Hematopoietic multipotent progenitor cell treated with erythropoietin and hydrocortisone succinate and interleukin-3 and kit ligand, for 8 days (in vitro differentiated cells): ENCODE measurements around the gene GET4.

Experiments used
- DNase-seq: peaks from one replicate; pipeline ENCODE4 v3.0.0-alpha.2; 2015

GET4 gene

GRCh38 chr7:900331-901040, 24.1 kb downstream of the GET4 start:
- no peak for DNase-seq

- DNase-seq, result no peak
Observed at GRCh38 chr7:901041-901387, 24.7 kb downstream of the GET4 start.

- DNase-seq, result peak; percentile 92
Observed at GRCh38 chr7:901388-902154, 25.2 kb downstream of the GET4 start.

DNA sequence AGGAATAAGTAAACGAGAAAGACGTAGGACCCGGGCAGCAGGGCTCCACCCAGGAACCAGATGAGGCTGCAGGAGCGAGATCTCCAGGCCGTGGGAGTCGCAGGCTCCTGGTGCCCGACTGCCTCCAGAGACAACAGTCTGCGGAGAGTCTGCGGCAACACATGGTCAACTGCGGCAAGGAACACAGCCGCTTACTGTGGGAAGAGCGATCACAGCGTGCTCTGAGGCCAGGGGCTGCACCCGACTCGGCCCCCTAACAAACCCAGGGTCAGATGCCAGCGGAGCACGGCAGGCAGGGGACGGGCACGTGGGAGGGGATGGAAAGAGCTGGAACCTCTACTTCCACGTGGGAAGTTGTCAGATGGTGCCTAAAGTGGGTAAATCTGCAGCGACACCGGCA, 26.6 kb downstream of the GET4 start:
- no peak for DNase-seq

DNA sequence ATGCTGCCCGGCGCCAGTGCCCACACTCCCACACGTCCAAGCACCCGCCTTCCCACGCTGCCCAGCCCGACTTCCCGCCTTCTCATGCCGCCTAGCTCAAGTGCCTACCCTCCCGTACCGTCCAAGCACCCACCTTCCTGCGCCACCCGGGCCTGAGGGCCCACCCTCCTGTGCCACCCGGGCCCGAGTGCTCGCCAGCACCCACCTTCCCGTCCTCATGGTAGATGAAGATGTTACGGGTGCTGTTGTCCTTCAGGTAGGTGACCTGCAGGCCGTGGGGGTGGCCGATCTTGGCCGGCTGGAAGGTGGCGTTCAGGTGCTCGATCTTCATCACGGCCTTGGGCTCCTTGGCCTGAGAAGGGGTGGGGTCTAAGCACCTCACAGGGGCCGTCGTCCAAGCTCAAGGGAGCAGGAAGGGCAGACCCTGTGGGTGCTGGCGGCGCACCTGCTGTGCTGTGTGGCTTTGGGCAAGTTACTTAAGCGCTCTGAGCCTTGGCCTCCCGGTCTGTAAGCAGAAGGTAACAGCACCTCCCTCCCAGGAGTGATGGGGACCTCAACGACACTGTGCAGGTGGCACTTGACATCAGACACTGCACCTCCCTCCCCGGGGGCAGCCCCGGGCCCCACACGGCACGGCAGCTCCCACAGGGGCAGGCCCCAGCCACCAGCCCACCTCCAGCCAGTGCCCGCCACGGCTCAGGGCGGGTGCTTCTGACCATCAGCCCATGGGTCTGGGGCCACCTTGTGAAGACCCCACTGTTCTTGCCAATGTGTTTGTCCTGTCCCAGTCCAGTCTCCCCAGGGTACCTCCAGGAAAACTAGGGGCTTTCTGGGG, 27.8 kb downstream of the GET4 start:
- no peak for DNase-seq

GRCh38 chr7:904847-905246, 28.5 kb downstream of the GET4 start:
- no peak for DNase-seq

DNA sequence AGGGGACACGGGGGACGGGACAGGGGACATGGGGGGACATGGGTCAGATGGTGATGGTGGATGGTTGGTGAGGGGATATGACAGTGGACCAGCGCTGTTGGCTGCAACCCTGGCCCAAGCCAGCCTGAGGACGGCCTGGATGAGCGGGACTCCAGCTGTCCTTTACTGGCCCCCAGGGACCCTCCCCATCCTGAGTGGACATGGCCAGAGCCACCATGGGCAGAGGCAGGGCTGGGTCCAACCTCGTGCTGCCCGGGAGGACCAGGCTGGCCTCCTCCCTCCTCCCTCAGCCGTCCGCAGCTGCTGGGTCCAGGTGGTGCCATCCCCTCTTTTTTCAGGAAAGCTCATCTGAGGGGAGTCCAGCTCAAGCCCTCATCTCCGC, 30.4 kb downstream of the GET4 start:
- DNase-seq, result no peak

- no peak for DNase-seq
Observed at GRCh38 chr7:907158-907980, 31.0 kb downstream of the GET4 start.

GRCh38 chr7:908159-908581, 31.8 kb downstream of the GET4 start:
- DNase-seq, result no peak

GRCh38 chr7:908591-909357, 32.4 kb downstream of the GET4 start:
- peak; percentile 48 for DNase-seq

DNA sequence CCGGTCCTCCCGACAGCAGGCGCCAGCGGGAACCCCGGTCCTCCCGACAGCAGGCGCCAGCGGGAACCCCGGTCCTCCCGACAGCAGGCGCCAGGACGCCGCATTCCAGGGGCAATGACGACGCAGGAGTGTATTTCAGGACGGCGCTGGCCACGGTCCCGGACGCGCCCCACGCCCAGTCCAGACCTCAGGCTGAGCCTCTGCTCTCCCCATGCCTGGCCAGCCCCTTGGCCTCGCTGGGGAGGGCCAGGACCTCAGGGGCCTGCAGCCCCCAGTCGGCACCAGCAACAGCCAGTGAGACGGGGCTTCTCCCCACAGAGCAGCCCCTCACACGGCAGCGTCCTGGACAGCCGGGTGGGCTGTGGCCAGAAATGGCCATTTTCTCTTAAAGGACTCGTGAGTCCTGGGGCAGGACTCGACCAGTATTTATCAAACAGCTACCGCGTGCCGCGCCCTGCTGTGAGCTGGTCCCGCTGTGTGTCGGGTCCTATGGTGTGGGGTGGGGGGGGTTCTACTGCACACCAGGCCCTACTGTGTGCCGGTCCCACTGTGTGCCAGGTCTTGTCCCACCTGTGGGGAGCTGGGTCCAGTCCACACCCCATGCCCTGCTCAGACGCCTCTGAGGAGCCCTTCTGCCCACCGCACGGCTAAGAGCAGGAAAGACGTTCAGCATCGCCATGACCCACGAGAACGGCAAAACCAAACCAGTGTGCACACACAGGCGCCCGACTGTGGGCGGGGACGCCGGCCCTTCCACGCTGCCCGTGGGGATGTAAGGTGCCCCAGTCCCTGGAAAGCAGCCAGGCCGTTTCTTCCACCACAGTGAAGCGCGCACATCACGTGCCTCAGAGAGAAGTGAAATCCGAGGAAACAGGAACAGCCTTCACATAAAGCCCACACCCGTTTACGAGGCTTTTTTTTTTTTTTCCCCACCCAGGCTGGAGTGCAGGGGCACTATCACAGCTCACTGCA, 33.3 kb downstream of the GET4 start:
- peak; percentile 62 for DNase-seq

GRCh38 chr7:910441-910861, 34.1 kb downstream of the GET4 start:
- no peak for DNase-seq

GRCh38 chr7:910931-911431, 34.6 kb downstream of the GET4 start:
- no peak for DNase-seq

DNA sequence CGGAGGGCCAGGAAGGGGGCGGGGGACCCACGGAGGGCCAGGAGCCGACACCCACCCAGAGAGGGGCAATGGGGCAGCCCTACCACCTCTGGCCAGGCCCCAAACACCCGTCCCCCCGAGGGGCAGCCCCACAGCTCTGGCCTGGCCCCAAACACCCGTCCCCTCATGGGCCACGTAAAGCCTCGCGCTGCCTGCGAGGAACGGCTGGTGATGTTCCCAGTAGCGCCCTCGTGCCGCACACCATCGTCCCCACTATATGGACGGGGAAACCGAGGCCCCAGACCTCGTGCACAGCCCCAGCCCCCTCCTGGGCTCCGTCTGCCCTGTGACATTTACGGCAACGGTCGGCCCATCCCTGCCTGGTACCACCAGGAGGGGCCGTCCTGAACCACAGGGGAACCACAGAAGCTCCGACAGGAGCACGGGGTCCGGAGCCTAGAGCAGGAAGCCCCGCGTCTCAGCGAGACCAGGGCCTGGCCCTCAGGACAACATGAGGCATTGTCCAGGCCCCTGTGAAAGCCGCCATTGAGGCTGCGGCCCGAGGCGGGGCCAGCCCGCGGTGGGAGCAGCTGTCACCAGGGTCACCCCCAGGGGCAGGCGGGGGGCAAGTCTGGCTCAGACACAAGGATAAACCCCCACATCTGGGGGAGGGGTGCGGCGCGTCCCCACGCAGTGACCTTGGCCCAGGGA, 35.6 kb downstream of the GET4 start:
- DNase-seq, result no peak

DNA sequence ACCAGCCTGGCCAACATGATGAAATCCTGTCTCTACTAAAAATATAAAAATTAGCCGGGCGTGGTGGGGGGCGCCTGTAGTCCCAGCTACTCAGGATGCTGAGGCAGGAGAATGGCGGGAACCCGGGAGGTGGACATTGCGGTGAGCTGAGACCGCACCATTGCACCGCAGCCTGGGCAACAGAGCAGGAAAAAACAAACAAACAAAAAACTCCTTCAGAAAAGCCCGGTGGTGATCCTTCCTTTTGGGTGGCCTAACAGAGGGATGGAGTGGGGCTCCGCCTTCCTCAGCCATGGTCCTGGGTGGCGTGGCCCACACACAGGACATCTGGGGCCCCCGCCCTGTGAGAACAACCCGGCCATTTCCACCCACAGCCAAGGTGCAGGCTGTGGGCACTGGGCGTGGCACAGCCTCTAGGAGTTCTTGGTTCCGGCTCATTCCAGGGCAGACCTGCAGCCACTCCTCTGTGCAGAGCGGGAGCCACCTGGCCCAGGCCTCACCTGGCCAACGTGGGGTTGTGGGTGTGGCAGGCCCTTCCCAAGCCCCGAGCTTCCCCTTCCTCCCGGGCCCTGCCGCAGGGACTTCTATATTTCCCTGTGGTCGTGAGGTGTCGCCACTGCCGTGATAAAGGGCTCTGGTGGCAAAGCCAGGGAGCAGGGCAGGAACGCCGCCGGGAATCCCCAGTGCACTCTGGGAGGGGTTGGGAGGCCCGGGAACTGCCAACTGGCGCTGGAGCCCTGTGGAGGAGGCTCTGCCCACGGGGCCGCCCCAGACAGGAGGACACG, 37.6 kb downstream of the GET4 start:
- no peak for DNase-seq

DNA sequence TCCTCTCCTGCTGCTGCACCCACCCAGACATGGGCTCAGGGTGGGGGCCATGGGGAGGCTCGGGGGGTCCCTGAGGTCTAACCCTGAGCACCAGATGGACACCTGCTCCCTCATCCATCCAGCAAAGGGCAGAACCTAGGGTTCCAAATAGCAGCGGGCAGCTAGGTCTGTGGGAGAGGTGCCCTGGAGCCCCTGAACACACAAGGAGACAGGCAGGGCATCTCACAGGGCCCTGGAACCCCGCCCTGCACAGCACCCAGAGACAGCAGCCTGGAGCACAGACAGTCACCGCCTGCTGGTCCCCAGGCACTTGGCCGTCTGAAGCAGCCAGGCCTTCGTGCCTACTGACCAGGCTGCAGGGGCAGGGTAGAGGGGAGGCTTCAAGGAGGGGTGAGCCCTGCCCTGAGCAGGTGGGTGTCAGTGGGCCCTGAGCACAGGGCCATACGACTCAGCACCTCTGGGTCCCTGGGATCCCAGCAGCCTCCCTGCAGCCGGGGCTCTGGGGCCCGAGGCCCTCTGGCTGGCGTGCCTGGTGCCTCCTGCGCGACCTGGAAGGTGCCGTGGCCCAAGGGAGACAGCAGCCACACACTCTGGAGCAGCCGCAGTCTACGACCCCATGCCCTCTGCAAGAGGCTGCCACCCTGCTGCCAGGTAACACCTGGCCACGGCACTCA, 38.3 kb downstream of the GET4 start:
- no peak for DNase-seq

DNA sequence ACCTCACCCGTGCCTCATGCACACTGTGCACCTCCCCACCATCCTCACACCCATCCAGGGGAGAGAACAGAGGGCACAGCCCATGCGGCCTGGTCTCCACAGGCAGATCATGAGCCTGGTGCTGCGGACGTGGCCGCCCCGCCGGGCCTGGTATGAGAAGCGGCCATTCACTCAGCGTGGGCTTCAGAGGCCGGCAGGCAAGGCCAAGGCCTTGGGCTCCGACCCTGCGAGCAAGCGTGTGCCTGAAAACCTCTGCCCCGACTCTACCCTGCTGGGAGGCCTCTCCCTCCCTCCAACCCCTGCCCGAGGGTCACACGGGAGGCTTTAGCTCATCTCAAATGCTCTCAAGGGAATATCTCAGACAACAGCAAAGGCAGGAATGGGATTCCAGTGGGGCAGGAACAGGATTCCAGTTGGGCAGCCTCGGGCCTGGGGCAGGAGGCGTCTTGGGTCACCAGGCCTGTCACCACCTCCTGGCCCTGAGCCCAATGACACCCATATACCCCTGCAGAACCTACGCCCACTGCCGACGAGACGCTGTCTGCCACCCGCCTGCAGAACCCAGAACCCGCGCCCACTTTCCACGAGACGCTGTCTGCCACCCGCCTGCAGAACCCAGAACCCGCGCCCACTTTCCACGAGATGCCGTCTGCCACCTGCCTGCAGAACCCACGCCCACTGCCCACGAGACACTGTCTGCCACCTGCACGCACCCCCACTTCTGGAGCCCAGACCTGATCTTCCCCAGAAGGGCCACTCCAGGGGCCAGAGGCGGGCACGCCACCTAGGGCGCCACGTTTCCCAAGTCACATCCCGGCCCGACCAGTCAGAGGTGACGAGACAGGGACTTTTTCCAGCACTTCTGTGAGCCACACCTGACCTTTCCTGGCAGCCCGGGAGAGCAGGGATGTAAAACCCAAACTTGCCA, 39.2 kb downstream of the GET4 start:
- no peak for DNase-seq
